H9 (cell line): ENCODE results near the gene ROCK2. TPM values are rescaled to one million over a fixed set of nuclear protein-coding genes. Genes with fewer than 3 reads are reported as not detected.

Experiments
- DNase-seq: peaks from one replicate; pipeline ENCODE4 v3.0.0-alpha.2; 2017
- H2AFZ ChIP-seq: one replicate; pipeline ENCODE4 v1.6.1; 2013; ENCODE audit warnings: mild to moderate bottlenecking, low read length, control low read depth, moderate library complexity
- H2AK5ac ChIP-seq: 2 replicates; pipeline ENCODE4 v1.6.1; 2013; ENCODE audit warnings: low read length, control low read depth, mixed read lengths; ENCODE audit not compliant: insufficient read length
- H2BK120ac ChIP-seq: one replicate; pipeline ENCODE4 v1.6.1; 2013; ENCODE audit warnings: low read depth, mild to moderate bottlenecking, low read length, control low read depth, inconsistent platforms; ENCODE audit not compliant: poor library complexity, severe bottlenecking
- H2BK12ac ChIP-seq: 2 replicates; pipeline ENCODE4 v1.6.1; 2013; ENCODE audit warnings: low read length, control low read depth, mixed read lengths, low read depth; ENCODE audit not compliant: insufficient read length
- H2BK15ac ChIP-seq: 2 replicates; pipeline ENCODE4 v1.6.1; 2013; ENCODE audit warnings: low read depth, low read length, control low read depth
- H2BK20ac ChIP-seq: one replicate; pipeline ENCODE4 v1.6.1; 2013; ENCODE audit warnings: low read depth, mild to moderate bottlenecking, low read length, control low read depth, inconsistent platforms; ENCODE audit not compliant: poor library complexity, severe bottlenecking
- H2BK5ac ChIP-seq: 2 replicates; pipeline ENCODE4 v1.6.1; 2013; ENCODE audit warnings: low read length, control low read depth, mixed read lengths; ENCODE audit not compliant: insufficient read length
- H3K14ac ChIP-seq: 2 replicates; pipeline ENCODE4 v1.6.1; 2013; ENCODE audit warnings: low read length, control low read depth; ENCODE audit not compliant: insufficient read depth
- H3K18ac ChIP-seq: 2 replicates; pipeline ENCODE4 v1.6.1; 2013; ENCODE audit warnings: low read depth, mild to moderate bottlenecking, mixed read lengths, low read length, control low read depth; ENCODE audit not compliant: insufficient read length
- H3K23ac ChIP-seq: 2 replicates; pipeline ENCODE4 v1.6.1; 2013; ENCODE audit warnings: low read length, control low read depth, mixed read lengths, low read depth; ENCODE audit not compliant: insufficient read length
- H3K23me2 ChIP-seq: 2 replicates; pipeline ENCODE4 v1.6.1; 2013; ENCODE audit warnings: low read depth, mild to moderate bottlenecking, mixed read lengths, low read length, control low read depth; ENCODE audit not compliant: insufficient read length, poor library complexity, severe bottlenecking
- H3K27ac ChIP-seq: 2 replicates; pipeline ENCODE4 v1.5.1; 2013; ENCODE audit warnings: low read length, control low read depth, mixed read lengths, low read depth; ENCODE audit not compliant: insufficient read length
- H3K27me3 ChIP-seq: 2 replicates; pipeline ENCODE4 v1.6.1; 2013; ENCODE audit warnings: low read length, control low read depth, inconsistent platforms; ENCODE audit not compliant: insufficient read depth
- H3K4ac ChIP-seq: 2 replicates; pipeline ENCODE4 v1.6.1; 2013; ENCODE audit warnings: low read depth, mild to moderate bottlenecking, control low read depth, inconsistent platforms, low read length, moderate library complexity
- H3K4me1 ChIP-seq: 2 replicates; pipeline ENCODE4 v1.6.1; 2013; ENCODE audit warnings: low read length, control low read depth, inconsistent platforms; ENCODE audit not compliant: insufficient read depth
- H3K4me2 ChIP-seq: 2 replicates; pipeline ENCODE4 v1.6.1; 2013; ENCODE audit warnings: low read length, control low read depth, mixed read lengths; ENCODE audit not compliant: insufficient read length, insufficient read depth
- H3K56ac ChIP-seq: 2 replicates; pipeline ENCODE4 v1.6.1; 2013; ENCODE audit warnings: low read depth, mild to moderate bottlenecking, mixed read lengths, low read length, control low read depth; ENCODE audit not compliant: insufficient read length
- H3K79me1 ChIP-seq: 2 replicates; pipeline ENCODE4 v1.6.1; 2013; ENCODE audit warnings: low read depth, mild to moderate bottlenecking, moderate library complexity, low read length, control low read depth, inconsistent platforms; ENCODE audit not compliant: insufficient read depth, poor library complexity, severe bottlenecking
- H3K79me2 ChIP-seq: 2 replicates; pipeline ENCODE4 v1.6.1; 2013; ENCODE audit warnings: low read length, control low read depth, inconsistent platforms; ENCODE audit not compliant: insufficient read depth
- H3K9ac ChIP-seq: 2 replicates; pipeline ENCODE4 v1.6.1; 2013; ENCODE audit warnings: low read length, control low read depth, mixed read lengths; ENCODE audit not compliant: insufficient read length; ENCODE audit errors: extremely low read depth
- H3K9me3 ChIP-seq: one replicate; pipeline ENCODE4 v1.6.1; 2013; ENCODE audit warnings: low read depth, low read length, inconsistent platforms; ENCODE audit not compliant: control insufficient read depth
- H3T11ph ChIP-seq: one replicate; pipeline ENCODE4 v1.6.1; 2013; ENCODE audit warnings: mild to moderate bottlenecking, low read length, control low read depth, inconsistent platforms
- H4K20me1 ChIP-seq: one replicate; pipeline ENCODE4 v1.6.1; 2013; ENCODE audit not compliant: control insufficient read depth, insufficient read length, insufficient read depth
- H4K5ac ChIP-seq: 2 replicates; pipeline ENCODE4 v1.6.1; 2013; ENCODE audit warnings: low read depth, mild to moderate bottlenecking, mixed read lengths, low read length, control low read depth; ENCODE audit not compliant: insufficient read length
- H4K8ac ChIP-seq: replicated peaks from 2 replicates; pipeline ENCODE4 v1.6.1; 2013; ENCODE audit warnings: low read length, control low read depth, mixed read lengths, low read depth; ENCODE audit not compliant: insufficient read length
- H4K91ac ChIP-seq: 2 replicates; pipeline ENCODE4 v1.6.1; 2013; ENCODE audit warnings: low read depth, mild to moderate bottlenecking, moderate library complexity, mixed read lengths, low read length, control low read depth; ENCODE audit not compliant: insufficient read length
- H3K27ac Mint-ChIP-seq, 3 experiments: 2 replicates in 2 of 3; 3 replicates in 1 of 3; pipeline ENCODE4 v1.8.0; 2020 to 2021; ENCODE audit warnings: mixed read lengths in 3 of 3, mild to moderate bottlenecking in 1 of 3, moderate library complexity in 1 of 3
- H3K27me3 Mint-ChIP-seq: 2 replicates; pipeline ENCODE4 v1.8.0; 2021; ENCODE audit warnings: low read depth, mild to moderate bottlenecking, moderate library complexity, mixed read lengths
- H3K36me3 Mint-ChIP-seq, 3 experiments: 2 replicates in 2 of 3; 3 replicates in 1 of 3; pipeline ENCODE4 v1.8.0; 2020 to 2021; ENCODE audit warnings: low read depth in 3 of 3, mixed read lengths in 3 of 3; ENCODE audit not compliant: insufficient read depth in 1 of 3
- H3K4me1 Mint-ChIP-seq, 2 experiments: 2 replicates each; pipeline ENCODE4 v1.8.0; 2020; ENCODE audit warnings: mixed read lengths in 2 of 2
- H3K4me3 Mint-ChIP-seq, 2 experiments: 2 replicates in 1 of 2; 3 replicates in 1 of 2; pipeline ENCODE4 v1.8.0; 2020 to 2021; ENCODE audit warnings: mild to moderate bottlenecking in 2 of 2, mixed read lengths in 2 of 2, moderate library complexity in 1 of 2
- H3K9me3 Mint-ChIP-seq, 2 experiments: 2 replicates in 1 of 2; 3 replicates in 1 of 2; pipeline ENCODE4 v1.8.0; 2020; ENCODE audit warnings: mild to moderate bottlenecking in 2 of 2, mixed read lengths in 2 of 2, moderate library complexity in 1 of 2
- CTCF ChIP-seq: fragments of 200-600 bp; sonication (generic); conservative IDR thresholded peaks from 3 replicates; pipeline ENCODE4 v1.8.0; 2021; ENCODE audit warnings: antibody characterized with exemption, mild to moderate bottlenecking
- total RNA-seq: library from RNA; stranded (reverse); gene quantifications from 2 replicates; pipeline ENCODE4 v1.2.1, GENCODE V29; 2021

The ROCK2 gene
- total RNA-seq, 1 experiment from 2014 or later, result 33.2 TPM

DNA sequence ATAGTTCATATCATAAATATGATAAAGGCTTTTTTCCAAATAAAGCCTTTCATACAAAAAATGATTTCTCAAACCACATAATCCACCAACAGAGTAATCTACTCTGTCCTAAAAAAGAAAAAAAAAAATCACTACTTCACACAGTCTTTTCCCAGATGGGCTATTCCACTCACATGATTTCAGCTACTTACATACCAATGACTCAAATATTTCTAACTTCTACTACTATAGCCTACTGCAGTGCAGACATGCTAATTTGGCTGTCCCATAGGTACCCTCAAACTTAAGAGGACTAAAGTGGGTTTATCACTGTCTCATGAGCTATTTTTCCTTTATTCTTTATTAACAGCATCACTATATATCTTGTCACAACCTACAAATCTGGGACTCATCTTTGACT lies 131.8 kb downstream of the ROCK2 start:
- H3K4me2 ChIP-seq, result no peak overlapping the region
- no peak overlapping the region for H3K23ac ChIP-seq
- no peaks in the 10 kb centered on the region for H3K79me2 ChIP-seq
- H4K91ac ChIP-seq, result no peak overlapping the region
- H2BK5ac ChIP-seq, result no peak overlapping the region
- no peak overlapping the region for H3K14ac ChIP-seq
- DNase-seq, result no peak
- H3K4me3 Mint-ChIP-seq, result no peak overlapping the region
- H3K9ac ChIP-seq, result no peak overlapping the region
- no peaks in the 10 kb centered on the region for H3K27me3 Mint-ChIP-seq
- no peak overlapping the region for H3K27ac ChIP-seq
- H3K9me3 ChIP-seq, result no peaks in the 10 kb centered on the region
- H3K4me1 ChIP-seq, result no peaks in the 10 kb centered on the region
- no peaks in the 10 kb centered on the region for H3K27me3 ChIP-seq
- no peak overlapping the region for H3T11ph ChIP-seq
- no peaks in the 10 kb centered on the region for H3K9me3 Mint-ChIP-seq
- H4K8ac ChIP-seq, result no peak overlapping the region
- no peak overlapping the region for H3K4ac ChIP-seq
- H3K4me1 Mint-ChIP-seq, result no peaks in the 10 kb centered on the region
- H2BK15ac ChIP-seq, result no peak overlapping the region
- H2AFZ ChIP-seq, result no peak overlapping the region
- no peak overlapping the region for H2BK12ac ChIP-seq
- no peak overlapping the region for H2AK5ac ChIP-seq
- TF ChIP-seq CTCF, result no peak
- no peak overlapping the region for H3K56ac ChIP-seq
- H3K36me3 Mint-ChIP-seq, result peaks cover 19 to 66% (median 39%) of the 10 kb centered on the region in 3 experiments
- no peaks in the 10 kb centered on the region for H4K20me1 ChIP-seq
- H2BK120ac ChIP-seq, result no peak overlapping the region
- H4K5ac ChIP-seq, result no peak overlapping the region
- no peak overlapping the region for H3K27ac Mint-ChIP-seq
- H3K23me2 ChIP-seq, result no peaks in the 10 kb centered on the region
- no peaks in the 10 kb centered on the region for H3K79me1 ChIP-seq
- H3K18ac ChIP-seq, result no peak overlapping the region
- H2BK20ac ChIP-seq, result no peak overlapping the region
